Erythroblast (primary cell): ENCODE results near the gene HIPK2.

Experiments
- GATA1 ChIP-seq: IDR thresholded peaks from 2 replicates; pipeline ENCODE4 v1.6.1; 2011; ENCODE audit warnings: low read depth, mild to moderate bottlenecking, control low read depth, low read length, moderate library complexity
- POLR2A ChIP-seq: IDR thresholded peaks from 2 replicates; pipeline ENCODE4 v1.6.1; 2011; ENCODE audit warnings: mild to moderate bottlenecking, low read length

DNA sequence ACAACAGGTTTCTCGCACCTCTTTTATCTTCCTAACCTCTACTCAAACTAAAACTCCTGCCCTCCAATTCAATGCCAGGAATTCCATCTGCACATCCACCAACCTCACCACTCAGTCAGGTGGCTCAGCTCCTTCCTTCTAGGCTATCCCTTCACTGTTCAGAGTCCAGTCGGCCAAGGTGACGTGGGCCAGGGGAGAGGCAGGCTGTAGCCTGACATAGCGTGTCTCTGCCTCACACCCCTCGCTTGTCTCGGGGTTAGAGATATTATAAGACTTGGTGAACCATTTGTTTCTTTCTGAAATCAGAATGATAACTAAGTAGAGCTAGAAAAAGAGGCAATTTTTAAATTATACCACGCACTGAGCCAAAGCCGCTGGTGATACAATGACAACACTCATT lies 31.1 kb downstream of the HIPK2 start:
- TF ChIP-seq POLR2A (no peak), GATA1 (no peak)
